Renal cortex interstitium (tissue), 11 donors: Measurements from ENCODE around the gene PAQR7. TPM values are rescaled to one million over a fixed set of nuclear protein-coding genes. Genes with fewer than 3 reads are reported as not detected.

Source experiments
- DNase-seq, 11 donors: peaks; one replicate each; pipeline ENCODE4 v3.0.0-alpha.2; 2013; ENCODE audit warnings: low read depth in 9 of 11, low spot score in 4 of 11; ENCODE audit errors: extremely low read depth in 1 of 11
- polyA plus RNA-seq, 3 donors: library from polyadenylated mRNA; unstranded; fragments of 120-200 nt; gene quantifications; one replicate each; pipeline ENCODE4 v1.2.1, GENCODE V29; 2013; ENCODE audit not compliant: insufficient read length in 3 of 3

PAQR7 gene
- polyA plus RNA-seq, 3 donors = 26.2 to 38.4 (median 27.0) TPM

DNA sequence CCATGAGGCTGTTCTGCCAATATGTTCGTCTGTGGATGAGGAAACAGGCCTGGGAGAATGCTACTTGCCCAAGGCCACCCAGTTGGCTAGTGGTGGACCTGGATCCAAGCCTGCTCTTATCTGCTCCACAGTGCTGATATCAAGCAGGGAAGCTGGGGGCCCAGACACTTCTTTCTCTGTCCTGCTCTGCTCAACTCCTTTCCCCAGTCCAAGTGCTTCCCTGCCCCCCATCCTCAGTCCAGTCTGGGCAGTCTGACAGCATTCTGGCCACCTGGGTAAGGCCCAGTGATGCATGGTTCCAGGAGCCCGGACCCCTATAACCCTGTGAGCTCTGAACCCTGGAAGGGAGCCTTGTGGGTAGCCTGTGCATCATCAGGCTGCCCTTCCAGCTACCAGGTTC lies 4.2 kb upstream of the PAQR7 start:
- no peak for DNase-seq

DNA sequence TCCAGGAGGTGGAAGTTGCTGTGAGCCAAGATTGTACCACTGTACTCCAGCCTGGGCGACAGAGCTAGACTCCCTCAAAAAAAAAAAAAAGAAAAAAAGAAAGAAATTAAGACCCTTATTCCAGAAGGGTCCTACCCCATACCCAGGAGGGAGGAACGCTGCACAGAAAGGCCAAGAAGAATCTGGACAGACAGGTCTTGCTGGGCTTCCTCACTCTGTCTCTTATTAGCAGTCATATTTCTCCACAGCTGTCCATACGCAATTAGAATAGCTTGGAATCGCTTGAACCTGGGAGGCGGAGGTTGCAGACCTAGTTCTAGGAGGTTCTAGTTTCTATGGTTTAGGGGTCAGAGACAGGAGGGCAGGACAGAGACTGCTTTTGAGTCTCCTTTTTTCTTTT lies 3.2 kb upstream of the PAQR7 start:
- DNase-seq = no peak

DNA sequence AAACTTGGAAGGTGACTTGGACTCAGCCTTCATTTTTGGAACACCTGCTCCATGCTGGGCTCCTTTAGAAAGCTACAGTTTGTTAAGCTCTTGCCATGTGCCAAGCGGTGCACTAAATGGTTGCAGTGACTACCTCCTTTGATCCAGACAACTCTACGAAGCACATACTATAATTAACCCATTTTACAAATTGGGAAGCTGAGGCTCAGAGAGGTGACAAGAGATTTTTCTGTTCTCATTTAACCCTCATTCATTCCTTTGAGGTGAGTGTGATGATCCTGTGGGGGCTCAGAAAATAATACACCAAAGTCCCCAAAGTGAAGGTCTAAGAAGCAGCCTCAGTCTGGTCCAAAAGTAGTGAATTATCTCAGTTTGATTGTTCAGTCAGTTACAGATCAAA lies 1.6 kb upstream of the PAQR7 start:
- no peak for DNase-seq

DNA sequence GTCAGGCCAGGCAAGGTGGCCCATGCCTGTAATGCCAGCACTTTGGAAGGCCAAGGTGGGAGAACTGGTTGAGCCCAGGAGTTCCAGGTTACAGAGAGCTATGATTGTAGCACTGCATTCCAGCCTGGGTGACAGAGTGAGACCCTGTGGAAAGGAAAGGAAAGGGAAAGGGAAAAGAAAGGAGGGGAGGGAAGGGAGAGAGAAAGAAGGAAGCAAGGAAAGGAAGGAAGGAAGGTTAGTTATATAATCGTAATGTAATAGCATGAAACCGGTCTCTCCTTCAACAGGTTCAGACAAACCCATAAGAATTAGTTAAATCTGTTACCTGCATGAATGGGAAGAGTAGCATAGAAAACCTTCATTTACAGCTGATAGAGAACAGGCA lies 1.2 kb upstream of the PAQR7 start:
- no peak for DNase-seq

DNA sequence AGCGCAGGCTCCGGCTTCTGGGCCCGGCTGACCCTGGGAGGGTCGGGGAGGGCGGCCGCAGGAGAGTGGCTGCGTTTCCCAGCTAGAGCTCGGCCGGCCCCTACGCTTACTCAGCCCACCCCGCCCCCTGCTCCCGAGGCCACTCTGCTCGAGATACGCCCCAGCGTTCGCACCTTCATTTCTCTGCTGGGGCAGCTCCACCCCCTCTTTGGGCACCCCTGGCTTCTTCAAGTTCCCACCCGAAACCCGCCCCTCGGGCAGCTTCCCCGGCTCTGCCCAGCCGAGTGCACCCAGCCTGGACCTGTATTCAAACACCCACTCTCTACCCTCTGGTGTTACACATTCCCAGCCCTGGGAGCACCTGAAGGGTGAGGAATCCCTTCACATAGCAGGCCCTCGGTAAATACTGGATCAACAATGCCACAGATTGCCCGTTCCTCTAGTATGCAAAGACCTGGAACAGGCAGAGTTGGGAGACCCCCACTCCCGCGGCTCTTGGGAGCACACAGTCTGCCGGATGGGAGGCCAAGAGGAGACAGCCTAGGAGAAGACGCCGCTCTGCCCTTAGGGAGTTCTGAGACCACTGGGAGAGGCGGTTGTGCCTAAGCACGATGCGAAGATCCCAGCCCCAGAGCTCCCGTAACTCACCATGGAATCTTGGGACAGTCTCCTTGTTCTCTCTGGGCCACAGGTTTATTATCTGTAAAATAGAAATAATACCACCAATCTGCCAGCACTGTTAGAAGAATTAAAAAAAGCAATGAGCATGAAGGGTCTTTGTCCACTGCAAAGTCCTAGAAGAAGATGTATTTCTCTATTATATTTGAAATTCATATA lies 566 bp upstream of the PAQR7 start:
- DNase-seq = peak in 1 of 11 donors; percentile 39

DNA sequence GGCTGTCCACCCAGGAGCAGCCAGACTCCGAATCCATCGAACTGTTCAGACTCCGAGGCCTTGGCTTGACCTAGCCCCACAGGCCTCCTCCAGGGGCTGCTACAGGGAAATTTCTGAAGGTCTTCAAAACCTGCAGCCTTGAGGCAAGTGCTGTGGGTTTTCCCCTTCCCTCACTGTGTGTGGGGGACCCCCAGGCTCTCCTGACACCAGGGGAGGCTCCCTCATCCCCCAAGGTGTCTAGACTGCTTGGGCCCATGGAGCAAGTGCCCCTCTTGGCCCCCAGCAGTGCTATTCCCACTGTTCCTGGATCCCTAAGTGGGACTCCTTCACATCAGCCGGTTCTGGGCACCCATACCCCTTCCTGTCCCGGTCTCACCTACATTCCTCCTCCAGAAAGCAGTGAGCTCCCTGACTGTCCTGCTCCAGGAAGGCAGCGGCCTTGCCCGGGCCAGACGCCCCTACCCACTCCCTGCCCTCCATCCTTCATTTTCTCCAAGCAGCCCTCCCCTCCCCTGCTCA lies 814 bp downstream of the PAQR7 start:
- no peak for DNase-seq

DNA sequence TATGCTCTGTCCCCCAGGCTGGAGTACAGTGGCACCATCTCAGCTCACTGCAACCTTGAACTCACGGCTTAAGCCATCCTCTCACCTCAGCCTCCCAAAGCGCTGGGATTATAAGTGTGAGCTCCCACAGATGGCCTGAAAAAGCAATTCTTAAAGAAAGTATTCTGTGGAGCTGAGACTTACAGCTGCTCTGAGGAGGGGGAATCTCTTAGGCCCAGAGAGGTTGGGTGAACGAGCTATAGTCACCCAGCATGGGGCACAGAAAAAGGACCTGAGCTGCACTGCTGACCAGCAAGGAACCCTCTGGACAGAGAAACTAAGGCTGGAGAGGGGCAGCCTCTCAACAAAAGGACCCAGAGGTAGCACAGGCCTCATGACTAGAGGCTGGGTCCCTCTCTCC lies 1.3 kb downstream of the PAQR7 start:
- DNase-seq = no peak

DNA sequence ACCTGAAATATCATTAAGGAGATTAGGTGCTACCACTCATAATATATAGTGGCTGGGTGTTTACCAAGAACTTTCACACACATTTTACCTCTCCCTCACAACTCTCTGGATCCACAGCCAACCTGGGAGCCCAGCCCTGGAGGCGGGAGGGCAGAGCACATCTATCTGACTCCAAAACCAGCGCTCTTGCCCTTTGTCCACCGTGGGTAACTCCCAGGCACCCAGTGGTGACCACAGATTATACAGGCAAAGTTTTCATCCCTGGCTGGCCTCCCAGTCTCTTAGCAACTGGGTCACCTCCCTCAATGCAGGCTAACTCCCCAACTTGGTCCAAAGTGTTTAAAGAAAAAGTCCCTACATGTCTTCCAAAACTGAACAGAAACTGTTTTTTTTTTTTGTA lies 2.4 kb downstream of the PAQR7 start:
- no peak for DNase-seq

DNA sequence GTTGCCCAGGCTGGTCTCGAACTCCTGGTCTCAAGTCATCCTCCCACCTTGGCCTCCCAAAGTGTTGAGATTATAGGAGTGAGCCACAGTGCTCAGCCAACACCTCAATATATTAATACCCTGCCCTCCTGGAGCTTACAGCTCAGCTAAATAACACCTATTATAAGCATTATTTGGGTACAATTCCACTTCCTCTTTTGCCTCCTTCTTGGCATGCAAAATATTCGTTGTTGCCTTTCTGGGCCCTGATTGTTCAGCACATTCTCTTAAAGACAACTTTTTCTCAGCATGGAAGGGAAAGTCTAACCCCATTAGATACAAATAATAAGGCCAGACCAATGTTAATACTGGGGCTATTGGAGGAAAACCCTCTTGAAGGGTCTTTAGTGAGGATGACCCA lies 2.8 kb downstream of the PAQR7 start:
- DNase-seq = no peak

DNA sequence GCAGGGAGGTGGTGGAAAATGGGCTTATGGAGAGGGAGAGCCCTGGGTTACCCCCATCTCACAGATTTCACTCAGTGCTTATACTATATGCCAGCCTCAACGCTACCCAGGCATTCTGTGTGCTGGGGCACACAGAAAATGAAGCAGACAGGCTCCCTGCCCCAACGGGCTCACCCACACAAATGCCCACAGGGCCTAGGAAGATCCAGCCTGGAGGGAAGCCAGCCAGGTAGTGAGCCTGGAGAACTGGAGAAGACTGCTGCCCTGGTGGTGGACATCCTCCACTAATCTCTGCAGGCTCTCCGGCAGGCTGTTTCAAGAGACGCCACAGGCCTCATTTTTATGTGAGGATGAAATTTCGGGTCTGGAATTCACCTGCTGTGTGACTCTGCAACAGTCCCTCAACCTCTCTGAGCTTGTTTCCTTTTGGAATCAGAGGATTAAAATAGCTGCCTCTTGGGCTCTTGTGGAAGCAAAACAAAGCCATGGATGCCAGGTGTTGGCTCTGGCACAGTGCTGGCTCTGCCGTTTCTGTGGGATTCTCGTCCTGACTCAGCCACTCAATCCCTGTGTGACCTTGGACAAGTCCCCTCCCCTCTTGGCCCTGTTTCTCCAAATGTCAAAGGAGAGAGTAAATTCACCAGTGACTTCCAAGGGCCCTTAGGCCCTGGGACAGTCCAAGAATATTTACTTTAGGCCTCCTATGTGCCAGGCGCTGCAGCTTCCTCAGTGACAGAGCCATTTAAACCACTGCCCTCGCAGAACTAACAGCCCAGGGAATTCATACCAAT lies 3.6 kb downstream of the PAQR7 start:
- DNase-seq = no peak

DNA sequence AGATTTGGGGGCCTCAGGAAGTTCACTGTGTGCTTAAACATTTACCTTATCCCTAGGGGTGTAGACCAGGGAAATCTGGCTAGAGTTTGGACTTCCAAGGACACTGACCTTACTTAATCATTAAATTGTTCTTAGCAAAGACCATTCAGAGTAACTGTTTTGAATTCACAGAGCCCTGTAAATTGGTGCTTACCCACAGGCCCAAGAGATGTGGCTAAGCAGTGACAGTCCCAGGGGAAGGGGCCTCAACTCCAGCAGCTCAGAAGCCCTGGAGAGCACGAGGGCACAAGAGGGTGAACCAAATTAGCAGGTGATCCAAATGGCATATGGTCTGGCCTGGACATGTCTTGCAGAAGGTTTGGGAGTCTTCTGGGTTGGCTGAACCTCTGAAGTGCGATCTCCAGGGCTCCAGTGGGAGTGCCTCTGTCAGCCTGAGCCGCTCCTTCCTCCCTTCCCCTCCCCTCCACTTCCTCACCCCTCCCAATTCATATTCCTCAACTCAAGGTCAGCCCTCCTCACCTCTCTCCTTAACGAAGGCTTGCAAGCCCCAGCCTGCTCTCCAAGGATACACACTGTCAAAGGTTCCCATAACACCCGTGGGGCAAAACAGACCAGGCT lies 4.3 kb downstream of the PAQR7 start:
- no peak for DNase-seq

DNA sequence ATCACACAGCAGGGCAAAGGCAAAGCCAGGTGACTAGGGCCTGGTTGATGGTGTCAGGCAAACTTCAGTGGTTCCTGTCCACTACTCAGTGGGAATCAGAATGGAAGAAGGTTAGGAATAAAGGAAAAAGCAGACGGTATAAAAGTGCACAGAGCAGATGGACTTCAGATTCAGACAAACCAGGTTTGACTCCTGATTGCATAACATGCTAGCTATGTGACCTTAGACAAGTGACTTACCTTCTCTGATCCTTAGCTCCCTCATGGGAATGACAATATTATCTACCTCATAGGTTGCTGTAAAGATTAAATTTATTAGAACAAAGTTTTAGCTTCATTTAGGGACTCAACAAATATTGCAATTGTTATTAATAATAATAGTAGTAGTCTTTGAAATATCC lies 4.9 kb downstream of the PAQR7 start:
- no peak for DNase-seq

DNA sequence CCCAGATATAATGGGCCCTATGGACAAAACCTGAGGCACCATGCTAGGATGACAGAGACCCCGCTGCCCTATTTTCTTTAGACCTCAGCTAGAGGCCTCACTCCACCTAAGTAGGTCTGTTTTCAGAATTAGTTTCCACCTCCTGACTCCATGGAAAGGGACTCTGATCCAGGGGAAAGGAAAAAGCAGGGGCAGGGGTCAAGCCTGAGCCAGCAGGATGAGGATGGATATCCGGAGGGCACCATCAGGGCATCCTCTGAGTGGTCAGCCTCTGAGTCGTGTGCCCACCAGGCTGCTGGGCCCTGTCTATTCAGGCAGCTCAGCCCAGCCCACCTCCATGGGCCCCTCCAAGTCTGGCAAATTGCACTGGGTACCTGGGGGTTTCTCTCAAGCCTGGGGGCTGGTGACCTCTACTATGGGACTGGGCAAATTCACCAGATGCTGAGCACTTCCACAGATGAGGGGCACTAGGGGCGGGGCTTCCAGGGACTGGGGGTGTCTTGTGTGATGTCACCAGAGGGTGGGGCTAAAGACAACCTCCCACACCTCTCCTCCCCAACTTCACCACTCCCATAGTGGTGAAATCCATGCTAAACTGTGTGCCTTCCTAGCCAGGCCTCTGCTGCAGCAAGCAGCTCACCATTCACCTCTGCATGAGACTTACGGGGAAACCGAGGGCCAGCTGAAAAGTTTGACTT lies 5.5 kb downstream of the PAQR7 start:
- DNase-seq = no peak

DNA sequence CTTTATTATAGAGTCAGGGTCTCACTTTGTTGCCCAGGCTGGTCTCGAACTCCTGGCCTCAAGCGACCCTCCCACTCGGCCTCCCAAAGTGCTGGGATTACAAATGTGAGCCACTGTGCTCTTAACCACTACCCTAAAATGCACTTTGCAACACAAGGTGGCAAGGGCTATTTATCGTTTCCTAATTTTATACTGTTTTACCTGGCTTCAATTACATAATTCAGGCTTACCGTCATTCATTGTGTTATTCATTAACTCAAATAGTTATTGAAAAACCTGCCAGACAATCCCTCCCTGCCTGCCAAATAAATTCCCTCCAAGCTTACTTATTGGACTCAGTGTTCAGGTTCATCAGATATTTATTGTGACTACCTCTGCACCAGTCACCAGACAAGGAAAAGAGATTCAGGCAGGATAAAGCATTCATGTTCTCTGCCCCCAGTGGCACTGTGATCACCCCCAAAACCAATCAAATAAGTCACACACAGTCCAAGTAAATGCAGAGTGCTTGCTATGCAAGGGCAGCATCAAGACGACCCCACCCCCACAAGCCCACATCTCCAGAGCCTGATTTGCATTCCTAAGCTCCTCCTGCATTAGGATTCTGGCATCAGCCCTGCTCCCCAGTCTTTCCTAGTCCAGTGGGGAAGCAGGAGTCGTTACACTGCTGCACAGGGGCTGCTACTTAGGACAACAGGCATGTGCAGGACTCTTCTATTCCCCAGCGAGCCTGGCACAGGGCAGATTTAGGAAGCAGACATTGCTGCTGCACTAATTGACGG lies 8.1 kb downstream of the PAQR7 start:
- DNase-seq = peak in 8 of 11 donors; percentile 29 to 86 (median 55)

DNA sequence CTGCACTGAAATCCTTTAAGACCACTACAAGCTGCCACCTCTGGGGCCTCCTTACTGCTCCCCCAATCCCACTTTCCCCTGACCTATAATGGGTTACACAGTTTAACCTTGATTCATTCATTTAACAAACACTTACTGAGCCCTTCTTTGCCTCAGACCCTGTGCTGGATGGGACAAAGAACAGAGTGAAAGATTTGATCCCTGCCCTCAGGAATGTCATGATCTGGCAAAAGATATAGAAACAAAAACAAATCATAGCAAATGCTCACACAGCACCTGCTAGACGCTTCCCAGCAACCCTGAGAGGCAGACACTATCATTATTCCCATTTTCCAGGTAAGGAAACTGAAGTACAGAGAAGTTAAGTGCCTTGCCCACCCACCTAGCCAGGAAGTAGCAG lies 9.2 kb downstream of the PAQR7 start:
- DNase-seq = no peak

DNA sequence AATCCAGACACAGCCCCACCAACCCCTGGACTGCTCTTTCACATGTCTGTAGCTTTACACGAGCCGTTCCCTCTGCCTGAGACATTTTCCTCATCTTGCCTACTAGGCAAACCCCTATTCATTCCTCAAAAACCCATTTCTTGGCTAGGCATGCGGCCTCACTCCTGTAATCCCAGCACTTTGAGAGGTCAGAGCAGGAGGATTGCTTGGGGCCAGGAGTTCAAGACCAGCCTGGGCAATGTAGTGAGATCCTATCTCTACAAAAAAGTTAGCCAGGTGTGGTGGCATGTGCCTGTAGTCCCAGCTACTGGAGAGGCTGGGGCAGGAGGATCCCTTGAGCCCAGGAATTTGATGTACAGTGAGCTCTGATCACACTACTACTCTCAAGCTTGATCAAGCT lies 11.1 kb downstream of the PAQR7 start:
- DNase-seq = no peak

DNA sequence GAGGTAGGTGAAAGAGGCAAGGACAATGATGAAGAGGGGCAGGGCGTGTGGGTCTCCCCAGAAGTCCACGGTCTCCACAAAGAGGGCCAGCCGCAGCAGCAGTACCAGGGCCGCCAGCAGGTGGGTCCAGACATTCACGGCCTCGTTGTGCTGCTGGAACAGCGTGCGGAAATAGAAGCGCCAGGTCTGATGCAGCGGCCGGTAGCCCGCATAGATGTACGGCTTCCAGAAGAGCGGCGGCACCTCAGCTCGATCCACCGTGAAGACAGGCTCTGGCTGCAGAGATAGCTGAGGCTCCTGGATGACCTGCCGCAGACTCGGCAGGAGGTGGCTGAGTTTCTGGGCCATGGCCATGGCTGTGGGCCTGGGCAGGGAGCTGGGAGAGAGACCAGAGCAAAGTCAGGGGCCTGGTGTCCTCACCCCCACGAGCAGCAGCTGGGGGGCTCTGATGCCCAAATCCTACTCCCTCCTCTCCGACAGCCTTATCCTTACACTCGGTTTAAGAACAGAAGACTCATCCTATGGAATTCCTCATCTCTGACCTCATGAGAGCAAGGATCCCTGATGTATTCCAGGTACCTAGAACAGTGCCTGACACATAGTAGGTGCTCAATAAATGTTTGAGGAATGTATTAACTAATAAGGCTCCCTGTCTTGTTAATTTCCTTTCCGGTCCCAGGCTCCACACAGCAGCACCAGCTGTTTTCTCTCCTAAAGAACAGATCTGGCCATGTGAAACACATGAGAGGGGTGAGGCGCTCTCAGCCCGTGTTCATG lies 11.8 kb downstream of the PAQR7 start:
- no peak for DNase-seq
